Measurements from ENCODE around the gene ATP10B. TPM values are rescaled to one million over a fixed set of nuclear protein-coding genes. Genes with fewer than 3 reads are reported as not detected.

The ATP10B gene
- total RNA-seq, 2 experiments from 2014 or later: not detected

DNA sequence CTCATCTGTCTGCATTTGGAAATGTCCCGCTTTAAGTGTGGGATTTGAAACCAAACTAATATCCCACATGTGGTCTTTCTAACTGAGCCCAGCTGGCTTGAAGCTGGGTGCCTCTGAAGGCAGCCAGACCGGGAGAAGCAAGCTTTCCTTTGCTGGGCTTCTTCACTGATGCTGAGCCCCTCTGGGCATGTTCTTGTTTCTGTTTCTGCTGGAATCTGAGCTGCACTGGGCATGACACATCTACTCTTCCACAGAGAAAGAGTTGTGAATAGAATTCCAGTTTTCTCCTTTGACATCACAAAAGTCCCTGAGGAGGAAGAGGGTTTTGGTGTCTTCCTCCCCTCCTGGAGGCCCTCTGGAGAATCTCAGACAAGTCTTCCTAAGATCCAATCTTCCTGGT, 179.5 kb downstream of the ATP10B start:
- Histone ChIP-seq H3K27me3 (ENCODE audit: control insufficient read depth in 1 of 2, insufficient read depth in 2 of 2, low read length in 2 of 2) (peaks cover 0 to 3% of the 10 kb centered on the region in 2 experiments), H3K9me3 (ENCODE audit: control insufficient read depth in 1 of 2, insufficient read depth in 1 of 2, low read length in 2 of 2) (no peaks in the 10 kb centered on the region), H3K36me3 (ENCODE audit: insufficient read depth, low read length) (no peaks in the 10 kb centered on the region), H3K27ac (ENCODE audit: low read depth in 1 of 2, low read length in 2 of 2) (no peak overlapping the region), H3K4me1 (ENCODE audit: insufficient read depth, low read length) (no peaks in the 10 kb centered on the region), H3K4me3 (ENCODE audit: low read length) (no peak overlapping the region)
- H3K27me3 Mint-ChIP-seq: peaks cover 3% of the 10 kb centered on the region
- CTCF ChIA-PET: no interaction called here
- POLR2A ChIA-PET: no interaction called here
- no peaks in the 10 kb centered on the region for H3K9me3 Mint-ChIP-seq
- no peaks in the 10 kb centered on the region for H3K4me1 Mint-ChIP-seq (ENCODE audit: low read depth)
- H3K36me3 Mint-ChIP-seq (ENCODE audit: low read depth): no peaks in the 10 kb centered on the region
- no peak for DNase-seq
- no peak overlapping the region for H3K4me3 Mint-ChIP-seq
- TF ChIP-seq, protein P1, sequence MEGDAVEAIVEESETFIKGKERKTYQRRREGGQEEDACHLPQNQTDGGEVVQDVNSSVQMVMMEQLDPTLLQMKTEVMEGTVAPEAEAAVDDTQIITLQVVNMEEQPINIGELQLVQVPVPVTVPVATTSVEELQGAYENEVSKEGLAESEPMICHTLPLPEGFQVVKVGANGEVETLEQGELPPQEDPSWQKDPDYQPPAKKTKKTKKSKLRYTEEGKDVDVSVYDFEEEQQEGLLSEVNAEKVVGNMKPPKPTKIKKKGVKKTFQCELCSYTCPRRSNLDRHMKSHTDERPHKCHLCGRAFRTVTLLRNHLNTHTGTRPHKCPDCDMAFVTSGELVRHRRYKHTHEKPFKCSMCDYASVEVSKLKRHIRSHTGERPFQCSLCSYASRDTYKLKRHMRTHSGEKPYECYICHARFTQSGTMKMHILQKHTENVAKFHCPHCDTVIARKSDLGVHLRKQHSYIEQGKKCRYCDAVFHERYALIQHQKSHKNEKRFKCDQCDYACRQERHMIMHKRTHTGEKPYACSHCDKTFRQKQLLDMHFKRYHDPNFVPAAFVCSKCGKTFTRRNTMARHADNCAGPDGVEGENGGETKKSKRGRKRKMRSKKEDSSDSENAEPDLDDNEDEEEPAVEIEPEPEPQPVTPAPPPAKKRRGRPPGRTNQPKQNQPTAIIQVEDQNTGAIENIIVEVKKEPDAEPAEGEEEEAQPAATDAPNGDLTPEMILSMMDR (IDR thresholded peaks at IDR 0.05): no peak
- intact Hi-C loops (cut with DNase I, micrococcal nuclease): no loop called here
- no peak for ATAC-seq (ENCODE audit: poor library complexity)
- H3K27ac Mint-ChIP-seq: no peak overlapping the region

DNA sequence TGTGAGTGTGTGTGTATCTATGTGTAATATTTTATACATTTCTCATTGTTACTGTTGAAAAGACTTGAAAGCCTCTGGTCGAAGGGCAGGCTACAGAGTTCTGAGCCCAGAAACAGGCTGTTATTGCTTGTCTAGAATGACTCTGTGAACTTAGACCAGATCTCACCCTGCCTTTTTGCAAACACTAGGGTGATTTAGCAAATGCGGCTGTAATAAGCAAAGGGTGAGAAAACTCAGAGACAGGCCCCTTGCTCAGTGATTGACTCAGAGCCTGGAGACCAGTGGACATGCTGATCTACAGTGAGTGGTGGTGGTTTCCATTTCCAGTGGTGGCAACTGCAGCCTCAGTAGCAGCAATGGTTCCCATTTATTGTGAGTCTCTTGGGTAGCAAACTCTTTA, 183.7 kb downstream of the ATP10B start:
- ChIA-PET CTCF (no interaction called here), POLR2A (no interaction called here)
- TF ChIP-seq, protein P1 (IDR thresholded peaks at IDR 0.05): no peak
- H3K27me3 ChIP-seq (ENCODE audit: control insufficient read depth in 1 of 2, insufficient read depth in 2 of 2, low read length in 2 of 2): no peaks in the 10 kb centered on the region
- H3K27ac ChIP-seq (ENCODE audit: low read depth in 1 of 2, low read length in 2 of 2): no peak overlapping the region
- no peaks in the 10 kb centered on the region for H3K9me3 ChIP-seq (ENCODE audit: control insufficient read depth in 1 of 2, insufficient read depth in 1 of 2, low read length in 2 of 2)
- no peak overlapping the region for H3K4me3 Mint-ChIP-seq
- ATAC-seq (ENCODE audit: poor library complexity): no peak
- intact Hi-C loops (cut with DNase I, micrococcal nuclease): no loop called here
- no peaks in the 10 kb centered on the region for H3K4me1 ChIP-seq (ENCODE audit: insufficient read depth, low read length)
- peaks cover 6% of the 10 kb centered on the region for H3K27me3 Mint-ChIP-seq
- H3K36me3 ChIP-seq (ENCODE audit: insufficient read depth, low read length): no peaks in the 10 kb centered on the region
- H3K4me1 Mint-ChIP-seq (ENCODE audit: low read depth): no peaks in the 10 kb centered on the region
- DNase-seq: no peak
- no peak overlapping the region for H3K27ac Mint-ChIP-seq
- no peaks in the 10 kb centered on the region for H3K9me3 Mint-ChIP-seq
- no peak overlapping the region for H3K4me3 ChIP-seq (ENCODE audit: low read length)
- H3K36me3 Mint-ChIP-seq (ENCODE audit: low read depth): no peaks in the 10 kb centered on the region

DNA sequence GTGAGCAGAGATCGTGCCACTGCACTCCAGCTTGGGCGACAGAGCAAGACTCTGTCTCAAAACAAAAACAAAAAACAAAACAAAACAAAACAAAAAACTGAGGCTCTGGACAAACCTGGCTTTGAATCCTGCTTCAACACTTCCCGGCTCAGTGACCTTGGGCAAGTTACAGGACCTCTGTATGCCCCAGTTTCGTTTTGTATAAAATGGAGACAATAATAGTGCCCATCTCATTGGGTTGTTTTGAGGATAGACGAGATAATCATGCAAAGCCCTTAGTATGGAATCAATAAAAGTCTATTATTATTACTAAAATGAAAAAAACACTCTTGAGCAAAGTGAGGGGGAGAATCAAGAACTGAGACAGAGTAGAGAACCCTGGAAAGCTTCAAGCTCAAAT, 184.9 kb downstream of the ATP10B start:
- H3K36me3 Mint-ChIP-seq (ENCODE audit: low read depth): no peaks in the 10 kb centered on the region
- Histone ChIP-seq H3K27ac (ENCODE audit: low read depth in 1 of 2, low read length in 2 of 2) (no peak overlapping the region), H3K4me3 (ENCODE audit: low read length) (no peak overlapping the region), H3K36me3 (ENCODE audit: insufficient read depth, low read length) (no peaks in the 10 kb centered on the region), H3K27me3 (ENCODE audit: control insufficient read depth in 1 of 2, insufficient read depth in 2 of 2, low read length in 2 of 2) (no peaks in the 10 kb centered on the region), H3K4me1 (ENCODE audit: insufficient read depth, low read length) (no peaks in the 10 kb centered on the region), H3K9me3 (ENCODE audit: control insufficient read depth in 1 of 2, insufficient read depth in 1 of 2, low read length in 2 of 2) (no peaks in the 10 kb centered on the region)
- TF ChIP-seq, protein P1 (IDR thresholded peaks at IDR 0.05): no peak
- intact Hi-C loops (cut with DNase I, micrococcal nuclease): no loop called here
- peaks cover 6% of the 10 kb centered on the region for H3K27me3 Mint-ChIP-seq
- CTCF ChIA-PET: no interaction called here
- POLR2A ChIA-PET: no interaction called here
- no peak overlapping the region for H3K27ac Mint-ChIP-seq
- H3K4me1 Mint-ChIP-seq (ENCODE audit: low read depth): no peaks in the 10 kb centered on the region
- DNase-seq (no peak), ATAC-seq (ENCODE audit: poor library complexity) (no peak)
- no peak overlapping the region for H3K4me3 Mint-ChIP-seq
- no peaks in the 10 kb centered on the region for H3K9me3 Mint-ChIP-seq
